ENCODE data around the gene KRT7. TPM values are rescaled to one million over a fixed set of nuclear protein-coding genes. Genes with fewer than 3 reads are reported as not detected.
"Not testable (repeated sequence)": the region's sequence is repeated elsewhere in the genome, so short reads cannot be mapped to it uniquely, and the experiment has no call there.

The KRT7 gene
- total RNA-seq, 2 donors from 2014 or later = 7.6 to 12.5 TPM

DNA sequence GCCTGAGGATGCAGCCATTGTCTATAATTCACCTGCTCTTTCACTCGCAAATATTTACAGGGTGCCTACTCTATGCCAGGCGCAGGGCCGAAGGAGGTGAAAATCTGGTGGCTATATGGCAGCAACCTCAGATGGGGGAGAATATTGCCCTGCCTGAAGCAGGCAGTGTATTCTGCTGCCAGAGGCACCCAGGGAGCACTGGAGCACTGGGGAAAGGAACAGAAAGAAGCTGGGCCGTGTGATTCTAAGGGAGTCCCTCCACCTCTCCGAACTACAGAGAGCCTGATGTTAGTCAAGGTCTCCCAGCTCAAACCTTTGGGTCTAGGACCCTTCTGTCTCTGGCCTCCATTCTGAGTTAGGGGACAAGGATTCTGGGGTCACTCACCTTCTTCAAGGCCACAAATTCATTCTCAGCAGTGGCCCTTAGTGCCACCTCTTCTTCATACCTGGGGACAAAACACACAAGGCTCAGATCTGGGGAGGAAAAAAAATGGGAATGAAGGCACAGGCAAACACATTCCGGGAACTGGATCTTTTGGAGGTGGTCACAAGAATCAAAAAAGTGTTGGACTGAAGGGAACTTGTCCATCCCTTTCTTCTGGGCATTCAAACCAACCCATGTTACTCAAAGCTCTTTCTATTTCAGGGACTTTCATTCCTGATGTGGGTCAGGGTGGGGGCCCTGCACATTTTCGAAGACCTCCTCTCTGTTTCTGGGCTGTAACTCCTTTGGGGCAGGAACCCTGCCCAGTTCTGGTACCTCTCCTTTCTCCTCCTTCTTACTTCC lies 22.1 kb downstream of the KRT7 start:
- no peak for ATAC-seq (replicated peaks)
- no peaks in the 10 kb centered on the region for H3K9me3 Mint-ChIP-seq
- H3K36me3 Mint-ChIP-seq (ENCODE audit: low read depth) = no peaks in the 10 kb centered on the region
- no peak overlapping the region for H3K4me3 Mint-ChIP-seq
- peaks cover 31% of the 10 kb centered on the region for H3K27me3 Mint-ChIP-seq
- H3K27ac Mint-ChIP-seq = no peak overlapping the region
- peaks cover 9% of the 10 kb centered on the region for H3K4me1 Mint-ChIP-seq

- H3K4me3 Mint-ChIP-seq = no peak overlapping the region
- peaks cover 9% of the 10 kb centered on the region for H3K4me1 Mint-ChIP-seq
- no peak for ATAC-seq (replicated peaks)
- H3K9me3 Mint-ChIP-seq = no peaks in the 10 kb centered on the region
- no peaks in the 10 kb centered on the region for H3K36me3 Mint-ChIP-seq (ENCODE audit: low read depth)
- H3K27me3 Mint-ChIP-seq = peaks cover 40% of the 10 kb centered on the region
- H3K27ac Mint-ChIP-seq = no peak overlapping the region
These were observed 23.0 kb downstream of the KRT7 start for GRCh38 chr12:52255926-52256583.

- ATAC-seq (replicated peaks) = no peak
- no peak overlapping the region for H3K4me3 Mint-ChIP-seq
- no peaks in the 10 kb centered on the region for H3K9me3 Mint-ChIP-seq
- peaks cover 5% of the 10 kb centered on the region for H3K4me1 Mint-ChIP-seq
- H3K27ac Mint-ChIP-seq = no peak overlapping the region
- no peaks in the 10 kb centered on the region for H3K36me3 Mint-ChIP-seq (ENCODE audit: low read depth)
- H3K27me3 Mint-ChIP-seq = peaks cover 44% of the 10 kb centered on the region
These were observed 23.5 kb downstream of the KRT7 start for GRCh38 chr12:52256584-52256935.

DNA sequence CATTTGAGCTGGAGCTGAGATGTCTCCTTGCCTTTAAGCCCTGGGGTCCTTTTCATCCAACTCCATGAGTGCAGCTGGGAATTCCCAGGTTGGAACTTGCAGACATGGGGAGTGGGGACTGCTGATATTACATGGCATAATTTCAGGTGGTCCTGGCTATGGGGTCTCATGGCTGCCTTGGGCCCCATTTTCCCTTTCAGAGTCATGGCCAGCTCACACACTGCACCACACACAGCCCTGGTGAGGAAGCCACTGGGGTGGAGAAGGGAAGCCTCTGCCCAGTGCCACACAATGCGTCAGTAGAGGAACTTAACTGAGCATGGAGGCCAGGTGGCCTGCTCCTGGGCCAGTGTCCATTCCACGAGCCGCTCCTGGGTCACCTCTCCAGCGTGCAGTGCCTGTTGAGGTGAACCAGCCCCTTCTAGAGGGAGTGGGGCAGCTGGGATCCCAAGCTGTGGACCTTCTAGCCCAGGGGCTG lies 24.1 kb downstream of the KRT7 start:
- Mint-ChIP-seq H3K9me3 (no peaks in the 10 kb centered on the region), H3K27ac (no peak overlapping the region), H3K4me1 (no peaks in the 10 kb centered on the region), H3K27me3 (peaks cover 47% of the 10 kb centered on the region), H3K36me3 (ENCODE audit: low read depth) (no peaks in the 10 kb centered on the region), H3K4me3 (no peak overlapping the region)
- peak; percentile 14 for ATAC-seq (replicated peaks)

DNA sequence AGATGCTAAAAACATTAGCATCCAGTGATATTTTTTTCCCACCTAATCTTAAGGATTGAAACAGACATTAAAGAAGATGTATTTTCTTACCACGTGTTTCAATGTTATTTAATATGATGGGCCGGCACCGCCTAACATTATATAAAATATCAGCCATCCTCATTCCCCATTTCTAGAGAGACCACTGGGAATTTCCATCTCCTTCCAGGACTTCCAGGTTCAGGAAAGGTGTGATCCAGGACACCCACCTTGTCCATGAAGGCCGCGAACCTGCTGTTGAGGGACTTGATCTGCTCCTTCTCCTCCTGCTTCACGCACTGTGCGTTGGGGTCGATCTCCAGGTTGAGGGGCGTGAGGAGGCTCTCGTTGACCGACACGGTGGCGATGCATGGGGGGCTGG lies 24.9 kb downstream of the KRT7 start:
- H3K36me3 Mint-ChIP-seq (ENCODE audit: low read depth); H3K27ac Mint-ChIP-seq; H3K4me1 Mint-ChIP-seq; H3K9me3 Mint-ChIP-seq; H3K4me3 Mint-ChIP-seq; ATAC-seq (replicated peaks): not testable (repeated sequence)
- H3K27me3 Mint-ChIP-seq = peaks cover 47% of the 10 kb centered on the region

GRCh38 chr12:52258335-52258901 lies 25.4 kb downstream of the KRT7 start:
- Mint-ChIP-seq H3K36me3 (ENCODE audit: low read depth) (no peaks in the 10 kb centered on the region), H3K9me3 (no peaks in the 10 kb centered on the region), H3K4me3 (no peak overlapping the region), H3K27ac (no peak overlapping the region), H3K4me1 (no peaks in the 10 kb centered on the region), H3K27me3 (peaks cover 47% of the 10 kb centered on the region)
- no peak for ATAC-seq (replicated peaks)

GRCh38 chr12:52259657-52260243 lies 26.7 kb downstream of the KRT7 start:
- peaks cover 50% of the 10 kb centered on the region for H3K27me3 Mint-ChIP-seq
- no peaks in the 10 kb centered on the region for H3K4me1 Mint-ChIP-seq
- no peaks in the 10 kb centered on the region for H3K36me3 Mint-ChIP-seq (ENCODE audit: low read depth)
- no peaks in the 10 kb centered on the region for H3K9me3 Mint-ChIP-seq
- no peak for ATAC-seq (replicated peaks)
- H3K27ac Mint-ChIP-seq = no peak overlapping the region
- no peak overlapping the region for H3K4me3 Mint-ChIP-seq

GRCh38 chr12:52260361-52261207 lies 27.5 kb downstream of the KRT7 start:
- Mint-ChIP-seq H3K4me1 (no peaks in the 10 kb centered on the region), H3K27ac (no peak overlapping the region), H3K9me3 (no peaks in the 10 kb centered on the region), H3K27me3 (peaks cover 46% of the 10 kb centered on the region), H3K36me3 (ENCODE audit: low read depth) (no peaks in the 10 kb centered on the region), H3K4me3 (no peak overlapping the region)
- no peak for ATAC-seq (replicated peaks)

DNA sequence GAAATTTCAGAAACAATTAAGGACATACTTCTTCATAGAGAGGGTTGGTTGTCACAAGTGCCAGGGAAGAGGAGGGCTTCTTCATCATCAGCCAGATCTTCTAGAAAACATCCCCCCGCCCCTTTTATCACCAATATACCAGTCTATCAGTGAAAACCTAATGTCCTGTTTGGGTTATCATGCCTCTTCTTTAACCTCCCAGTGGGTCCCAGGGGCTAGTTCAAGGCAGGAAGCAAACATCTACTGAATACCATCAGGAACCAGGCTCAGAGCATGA lies 28.1 kb downstream of the KRT7 start:
- Mint-ChIP-seq H3K27ac (no peak overlapping the region), H3K9me3 (no peaks in the 10 kb centered on the region), H3K4me1 (no peaks in the 10 kb centered on the region), H3K27me3 (peaks cover 43% of the 10 kb centered on the region), H3K36me3 (ENCODE audit: low read depth) (no peaks in the 10 kb centered on the region), H3K4me3 (no peak overlapping the region)
- ATAC-seq (replicated peaks) = no peak

DNA sequence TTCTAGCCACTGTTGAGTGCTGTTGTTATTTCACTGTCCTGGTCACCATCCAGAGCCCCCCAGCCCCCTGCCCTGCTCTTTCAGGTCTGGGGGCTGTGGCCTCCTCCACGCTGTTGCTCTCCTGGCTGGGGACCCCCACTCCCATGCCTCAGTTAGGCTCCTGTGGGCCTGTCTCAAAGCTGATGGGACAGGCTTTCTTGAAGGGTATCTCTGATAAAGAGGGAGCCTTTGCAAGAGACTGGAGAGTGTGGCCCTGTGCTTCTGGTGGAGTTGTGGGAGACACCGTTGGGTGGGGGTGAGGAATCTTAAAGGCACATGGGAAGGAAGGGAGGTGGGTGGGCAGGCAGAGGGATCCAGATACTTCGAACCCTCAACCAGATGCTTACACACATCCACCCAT lies 29.2 kb downstream of the KRT7 start:
- no peak for ATAC-seq (replicated peaks)
- Mint-ChIP-seq H3K4me1 (no peaks in the 10 kb centered on the region), H3K27me3 (peaks cover 35% of the 10 kb centered on the region)

DNA sequence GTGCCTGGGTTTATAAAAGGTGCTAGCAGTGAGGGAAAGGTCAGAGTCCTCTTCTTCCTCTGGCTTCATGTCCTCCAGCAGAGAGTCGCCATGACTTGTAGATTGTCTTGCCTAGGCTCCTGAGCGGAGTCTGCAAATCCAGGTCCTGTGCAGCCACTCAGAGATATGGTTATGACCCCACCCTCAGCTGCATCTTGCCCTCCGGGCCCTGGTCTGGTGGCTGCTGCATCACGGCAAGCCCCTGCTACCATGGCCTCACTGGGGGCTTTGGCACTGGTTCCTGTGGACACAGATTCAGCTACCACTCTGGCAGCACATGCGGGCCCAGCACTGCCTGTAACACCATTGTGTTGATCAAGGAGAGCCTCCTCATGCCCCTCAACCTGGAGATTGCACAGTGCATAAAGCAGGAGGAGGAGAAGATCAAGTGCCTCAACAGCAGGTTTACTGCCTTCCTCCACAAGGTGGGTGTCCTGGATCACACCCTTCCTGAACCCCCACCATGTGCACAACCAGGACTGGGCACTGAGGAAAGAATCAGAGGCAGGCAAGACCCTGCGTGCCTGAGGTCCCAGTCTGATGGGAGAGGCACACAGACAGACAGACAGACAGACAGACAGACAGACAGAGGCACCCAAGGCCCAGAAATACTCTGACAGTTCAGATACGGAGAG lies 30.9 kb downstream of the KRT7 start:
- Mint-ChIP-seq H3K27me3 (peaks cover 28% of the 10 kb centered on the region), H3K36me3 (ENCODE audit: low read depth) (no peaks in the 10 kb centered on the region), H3K4me3 (no peak overlapping the region), H3K9me3 (no peaks in the 10 kb centered on the region), H3K4me1 (no peaks in the 10 kb centered on the region), H3K27ac (no peak overlapping the region)
- no peak for ATAC-seq (replicated peaks)

More for the DNA sequence above, 29.2 kb downstream of the KRT7 start:
- no peaks in the 10 kb centered on the region for H3K9me3 Mint-ChIP-seq
- H3K4me3 Mint-ChIP-seq = no peak overlapping the region
- no peak overlapping the region for H3K27ac Mint-ChIP-seq
- H3K36me3 Mint-ChIP-seq (ENCODE audit: low read depth) = no peaks in the 10 kb centered on the region

GRCh38 chr12:52264435-52264825 lies 31.4 kb downstream of the KRT7 start:
- Mint-ChIP-seq H3K4me3 (no peak overlapping the region), H3K4me1 (no peaks in the 10 kb centered on the region), H3K36me3 (ENCODE audit: low read depth) (no peaks in the 10 kb centered on the region), H3K9me3 (no peaks in the 10 kb centered on the region), H3K27ac (no peak overlapping the region), H3K27me3 (peaks cover 23% of the 10 kb centered on the region)
- no peak for ATAC-seq (replicated peaks)

GRCh38 chr12:52266514-52266913 lies 33.5 kb downstream of the KRT7 start:
- H3K4me1 Mint-ChIP-seq = no peaks in the 10 kb centered on the region
- ATAC-seq (replicated peaks) = no peak
- H3K9me3 Mint-ChIP-seq = no peaks in the 10 kb centered on the region
- H3K36me3 Mint-ChIP-seq (ENCODE audit: low read depth) = no peaks in the 10 kb centered on the region
- H3K27ac Mint-ChIP-seq = no peak overlapping the region
- no peak overlapping the region for H3K4me3 Mint-ChIP-seq
- H3K27me3 Mint-ChIP-seq = peaks cover 15% of the 10 kb centered on the region

- H3K4me1 Mint-ChIP-seq = no peaks in the 10 kb centered on the region
- peak overlapping the region; percentile 23 for H3K27ac Mint-ChIP-seq
- H3K4me3 Mint-ChIP-seq = no peak overlapping the region
- no peaks in the 10 kb centered on the region for H3K36me3 Mint-ChIP-seq (ENCODE audit: low read depth)
- ATAC-seq (replicated peaks) = no peak
- peaks cover 14% of the 10 kb centered on the region for H3K27me3 Mint-ChIP-seq
- H3K9me3 Mint-ChIP-seq = no peaks in the 10 kb centered on the region
These were observed 34.2 kb downstream of the KRT7 start for GRCh38 chr12:52267266-52267665.
